Endothelial cell (in vitro differentiated cells): ENCODE data around the gene WFIKKN2. TPM values are rescaled to one million over a fixed set of nuclear protein-coding genes. Genes with fewer than 3 reads are reported as not detected.

Source experiments
- DNase-seq: peaks from one replicate; pipeline ENCODE4 v3.0.0; 2021; ENCODE audit warnings: low spot score
- H3K27ac Mint-ChIP-seq: one replicate; pipeline ENCODE4 v1.8.0; 2021; ENCODE audit warnings: mixed read lengths, inconsistent platforms; ENCODE audit not compliant: unreplicated experiment
- H3K27me3 Mint-ChIP-seq: one replicate; pipeline ENCODE4 v1.8.0; 2021; ENCODE audit warnings: mild to moderate bottlenecking, moderate library complexity, mixed read lengths, inconsistent platforms; ENCODE audit not compliant: unreplicated experiment
- H3K36me3 Mint-ChIP-seq: one replicate; pipeline ENCODE4 v1.8.0; 2021; ENCODE audit warnings: mild to moderate bottlenecking, low read depth, mixed read lengths, inconsistent platforms; ENCODE audit not compliant: unreplicated experiment
- H3K4me1 Mint-ChIP-seq: one replicate; pipeline ENCODE4 v1.8.0; 2021; ENCODE audit warnings: mild to moderate bottlenecking, mixed read lengths, inconsistent platforms; ENCODE audit not compliant: unreplicated experiment
- H3K4me3 Mint-ChIP-seq: one replicate; pipeline ENCODE4 v1.8.0; 2021; ENCODE audit warnings: mild to moderate bottlenecking, mixed read lengths, inconsistent platforms; ENCODE audit not compliant: unreplicated experiment
- H3K9me3 Mint-ChIP-seq: one replicate; pipeline ENCODE4 v1.8.0; 2021; ENCODE audit warnings: mixed read lengths, inconsistent platforms; ENCODE audit not compliant: unreplicated experiment
- CTCF ChIP-seq: fragments of 200-600 bp; sonication (generic); IDR thresholded peaks from one replicate; pipeline ENCODE4 v1.5.0; 2021; ENCODE audit warnings: antibody characterized with exemption; ENCODE audit not compliant: unreplicated experiment
- total RNA-seq: library from RNA; stranded (reverse); fragmentation: NEBNext Ultra II Directional; extraction: Animal tissue kit (Norgen Biotek cat#: 25700); gene quantifications from one replicate; pipeline ENCODE4 v1.2.1, GENCODE V29; 2021; ENCODE audit not compliant: unreplicated experiment

The WFIKKN2 gene
- total RNA-seq, 1 donor from 2014 or later = not detected

DNA sequence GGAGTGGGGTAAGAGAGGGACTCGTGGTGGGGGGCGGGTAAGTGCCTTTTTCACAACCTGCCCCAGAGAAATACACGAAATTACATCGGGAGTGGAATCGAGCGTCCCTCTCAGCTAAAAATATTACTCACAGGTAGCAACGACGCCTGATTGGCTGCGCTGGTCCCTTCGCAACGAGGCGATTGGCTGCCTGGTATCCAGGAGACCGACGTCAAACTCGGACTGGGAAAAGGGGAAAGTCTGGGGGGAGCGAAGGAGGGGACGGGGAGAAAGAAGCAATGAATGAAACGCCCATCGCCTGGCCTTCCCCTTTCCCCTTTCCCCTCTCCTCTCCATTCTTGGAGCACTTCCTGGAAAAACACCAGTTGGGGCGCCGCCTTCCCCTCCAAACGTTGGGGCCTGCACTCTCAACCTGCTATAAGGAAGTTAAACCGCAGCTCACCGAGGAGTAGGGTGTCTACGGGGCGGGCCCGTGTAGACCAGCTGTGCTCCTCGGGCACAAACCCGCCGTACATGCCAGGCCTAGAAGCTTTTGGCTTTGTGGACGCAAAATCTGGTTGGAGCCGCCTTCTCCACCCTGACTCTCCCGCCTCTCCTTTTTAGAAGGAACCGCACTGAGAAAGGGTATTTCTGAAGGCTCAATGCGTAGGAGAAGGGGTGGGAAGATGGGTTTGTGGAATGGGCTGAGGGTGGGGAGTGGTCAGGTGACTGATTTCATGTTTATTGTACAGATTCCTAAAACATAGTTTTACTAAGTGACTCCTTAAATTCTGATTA lies 32.2 kb downstream of the WFIKKN2 start:
- H3K9me3 Mint-ChIP-seq = no peaks in the 10 kb centered on the region
- no peak for TF ChIP-seq CTCF
- peaks cover 25% of the 10 kb centered on the region for H3K4me1 Mint-ChIP-seq
- DNase-seq = peak; percentile 83
- peak overlapping the region; percentile 99 for H3K4me3 Mint-ChIP-seq
- H3K27me3 Mint-ChIP-seq = peaks cover 16% of the 10 kb centered on the region
- peak overlapping the region; percentile 100 for H3K27ac Mint-ChIP-seq
- H3K36me3 Mint-ChIP-seq = peaks cover 14% of the 10 kb centered on the region

- H3K4me1 Mint-ChIP-seq = peaks cover 23% of the 10 kb centered on the region
- peak overlapping the region; percentile 99 for H3K4me3 Mint-ChIP-seq
- peak overlapping the region; percentile 100 for H3K27ac Mint-ChIP-seq
- no peaks in the 10 kb centered on the region for H3K9me3 Mint-ChIP-seq
- peaks cover 12% of the 10 kb centered on the region for H3K36me3 Mint-ChIP-seq
- DNase-seq = no peak
- H3K27me3 Mint-ChIP-seq = peaks cover 16% of the 10 kb centered on the region
- TF ChIP-seq CTCF = no peak
These were observed 32.7 kb downstream of the WFIKKN2 start for GRCh38 chr17:50868140-50868438.

DNA sequence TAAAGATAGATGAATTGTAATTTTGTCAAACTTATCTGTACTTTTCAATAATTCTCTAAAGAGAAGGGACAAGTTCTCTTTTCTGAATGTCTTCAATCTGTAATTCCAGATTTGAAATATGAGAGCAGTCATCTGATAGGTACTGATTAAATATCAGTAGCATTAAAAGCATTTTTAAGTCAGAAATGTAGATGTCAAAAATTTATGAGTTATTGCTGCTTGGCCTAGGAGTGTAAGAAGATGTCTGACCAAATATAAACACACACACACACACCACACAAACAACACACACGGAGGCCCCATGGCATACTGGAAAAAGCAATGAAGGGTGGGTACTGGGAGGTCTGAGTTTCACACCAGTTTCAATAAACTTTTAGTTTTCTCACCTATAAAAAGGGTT lies 33.2 kb downstream of the WFIKKN2 start:
- Mint-ChIP-seq H3K36me3 (peaks cover 7% of the 10 kb centered on the region), H3K27ac (peak overlapping the region; percentile 100), H3K9me3 (no peaks in the 10 kb centered on the region), H3K27me3 (peaks cover 16% of the 10 kb centered on the region), H3K4me1 (peaks cover 20% of the 10 kb centered on the region), H3K4me3 (peak overlapping the region; percentile 99)
- TF ChIP-seq CTCF = no peak
- DNase-seq = no peak

DNA sequence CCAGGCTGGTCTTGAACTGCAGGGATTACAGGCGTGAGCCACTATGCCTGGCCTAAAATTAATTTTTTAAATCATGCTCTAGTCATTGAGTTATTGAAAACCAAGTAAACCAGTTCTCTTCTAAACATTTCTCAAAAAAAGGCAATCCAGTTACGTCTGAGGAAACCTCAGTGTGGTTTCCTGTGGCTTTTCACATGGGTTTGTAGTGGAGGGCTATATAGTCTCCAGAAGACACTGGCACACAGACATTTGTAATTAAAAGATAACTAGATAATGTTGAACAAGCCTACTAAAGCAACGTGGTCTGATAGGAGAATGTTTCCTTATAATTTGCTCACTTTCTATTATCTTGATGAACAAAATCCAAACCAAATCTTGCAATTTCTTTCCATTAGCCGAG lies 36.0 kb downstream of the WFIKKN2 start:
- Mint-ChIP-seq H3K27ac (no peak overlapping the region), H3K36me3 (no peaks in the 10 kb centered on the region), H3K4me3 (no peak overlapping the region), H3K27me3 (peaks cover 9% of the 10 kb centered on the region), H3K9me3 (no peaks in the 10 kb centered on the region), H3K4me1 (peaks cover 15% of the 10 kb centered on the region)
- TF ChIP-seq CTCF = no peak
- no peak for DNase-seq

DNA sequence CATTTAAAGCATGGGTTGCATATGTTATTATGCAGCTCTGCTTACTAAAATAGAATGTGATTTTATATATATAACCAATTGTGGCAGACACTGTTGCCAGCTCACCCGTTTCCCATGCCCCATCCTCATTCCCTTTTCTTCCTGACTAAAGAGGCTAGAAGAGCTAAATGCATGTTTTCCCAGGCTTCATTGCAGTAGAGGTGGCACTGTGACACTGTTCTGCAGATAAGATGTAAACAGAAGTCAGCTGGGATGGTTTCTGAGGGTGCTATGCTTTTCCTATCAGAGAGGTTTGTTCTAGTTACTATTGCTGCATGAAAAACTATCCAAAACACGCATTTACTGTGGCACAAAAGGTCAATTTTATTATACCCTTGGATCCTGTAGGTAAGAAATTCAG lies 36.5 kb downstream of the WFIKKN2 start:
- Mint-ChIP-seq H3K9me3 (no peaks in the 10 kb centered on the region), H3K4me3 (no peak overlapping the region), H3K4me1 (peaks cover 15% of the 10 kb centered on the region), H3K27ac (no peak overlapping the region), H3K36me3 (no peaks in the 10 kb centered on the region), H3K27me3 (peaks cover 9% of the 10 kb centered on the region)
- DNase-seq = no peak
- TF ChIP-seq CTCF = no peak
